NCI-H2196 (cell line): ENCODE data around the gene BCAS4.
A peak's percentile ranks its signal among the peaks of the same experiment; 100 is the strongest.

ENCODE experiments used
- DNase-seq: peaks from one replicate; lab custom pipeline; 2025; ENCODE audit not compliant: unreplicated experiment; lab: John Stamatoyannopoulos, UW

The BCAS4 gene

DNA sequence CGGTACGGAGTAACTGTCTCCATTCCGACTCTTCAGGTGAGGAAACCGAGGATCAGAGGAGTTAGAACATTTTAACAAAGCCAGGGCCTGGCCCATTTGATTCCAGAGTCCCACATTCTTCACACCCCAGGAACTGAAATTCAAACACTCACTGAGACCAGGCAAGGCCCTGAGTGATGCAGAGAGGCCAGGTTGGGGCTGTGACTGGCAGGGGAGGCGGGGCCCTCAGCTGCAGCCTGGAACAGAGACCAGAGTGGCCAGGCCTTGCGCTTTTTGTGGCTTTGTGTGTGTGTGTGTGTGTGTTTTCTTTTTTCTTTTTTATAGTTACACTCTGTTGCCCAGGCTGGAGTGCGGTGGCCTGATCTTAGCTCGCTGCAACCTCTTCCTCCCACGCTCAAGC lies 57.2 kb downstream of the BCAS4 start:
- no peak for DNase-seq

- DNase-seq: no peak
These were observed 59.8 kb downstream of the BCAS4 start for GRCh38 chr20:50854506-50855249.

GRCh38 chr20:50855498-50856474 lies 60.9 kb downstream of the BCAS4 start:
- peak; percentile 32 for DNase-seq

- DNase-seq: no peak
These were observed 61.7 kb downstream of the BCAS4 start for GRCh38 chr20:50856475-50857041.

- DNase-seq: no peak
These were observed 62.5 kb downstream of the BCAS4 start for GRCh38 chr20:50857348-50857747.

DNA sequence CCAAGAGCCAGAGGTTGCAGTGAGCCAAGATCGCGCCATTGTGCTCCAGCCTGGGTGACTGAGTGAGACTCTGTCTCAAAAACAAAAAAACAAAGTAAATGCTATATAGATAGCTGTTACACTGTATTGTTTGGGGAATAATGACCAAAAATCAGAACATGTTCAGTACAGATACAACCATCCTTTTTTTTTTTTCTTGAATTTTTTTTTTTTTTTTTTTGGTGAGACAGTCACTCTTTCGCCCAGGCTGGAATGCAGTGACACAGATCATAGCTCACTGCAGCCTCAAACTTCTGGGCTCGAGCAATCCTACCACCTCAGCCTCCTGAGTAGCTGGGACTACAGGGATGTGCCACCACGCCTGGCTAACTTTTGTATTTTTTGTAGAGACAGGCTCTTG lies 63.7 kb downstream of the BCAS4 start:
- DNase-seq: no peak

- no peak for DNase-seq
These were observed 64.3 kb downstream of the BCAS4 start for GRCh38 chr20:50859161-50859560.

- DNase-seq: no peak
These were observed 66.2 kb downstream of the BCAS4 start for GRCh38 chr20:50861012-50861411.

GRCh38 chr20:50862546-50862945 lies 67.7 kb downstream of the BCAS4 start:
- DNase-seq: no peak

GRCh38 chr20:50865114-50865513 lies 70.3 kb downstream of the BCAS4 start:
- no peak for DNase-seq

DNA sequence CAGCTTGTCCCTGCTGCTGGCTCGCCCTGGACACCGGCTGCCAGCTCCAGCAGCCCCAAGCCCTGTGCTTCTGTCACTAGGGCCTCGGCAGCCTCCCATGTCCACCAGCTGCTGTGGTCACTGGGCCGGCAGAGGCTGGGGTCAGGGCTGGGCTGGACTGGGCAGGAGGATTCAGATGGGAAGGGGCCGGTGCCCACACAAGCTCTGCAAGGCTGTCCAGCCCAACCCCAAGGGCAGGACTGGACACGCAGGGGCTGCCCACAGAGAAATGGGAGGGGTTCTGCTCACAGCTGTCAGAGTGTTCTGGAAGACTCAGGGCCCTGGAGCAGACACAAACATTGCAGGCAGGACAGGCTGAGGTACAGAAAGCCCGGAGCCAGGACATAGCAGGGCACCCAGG lies 70.7 kb downstream of the BCAS4 start:
- DNase-seq: no peak

DNA sequence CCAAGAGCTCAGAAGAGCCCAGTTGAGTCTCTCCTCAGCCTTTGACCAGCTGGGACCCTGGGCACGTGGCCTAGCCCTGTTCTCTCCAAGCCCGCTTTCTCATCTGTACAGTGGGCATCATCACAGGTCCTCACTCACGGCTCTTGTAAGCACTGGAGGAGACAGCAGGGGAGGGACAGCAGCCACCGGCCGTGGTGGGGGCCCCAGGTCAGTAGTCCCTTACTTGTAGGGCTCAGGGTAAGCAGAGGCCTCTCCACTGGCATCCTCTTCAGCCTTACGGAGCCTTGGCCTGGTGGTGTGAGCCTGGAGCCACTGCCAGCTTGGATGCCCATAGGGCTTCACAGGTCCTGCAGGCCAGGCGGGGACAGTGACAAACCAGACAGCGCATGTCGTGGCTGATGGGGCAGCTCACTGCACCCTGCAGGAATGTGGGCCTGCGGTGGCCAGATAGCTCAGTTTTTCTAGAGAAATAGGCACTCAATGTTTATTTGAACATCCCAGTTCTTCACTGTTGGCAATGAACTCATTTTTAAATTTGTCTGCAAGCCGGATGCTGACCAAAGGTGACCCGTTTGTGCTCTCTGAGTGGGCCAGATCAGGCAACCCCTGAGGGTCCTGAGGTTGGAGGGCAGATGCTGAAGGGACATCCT lies 71.3 kb downstream of the BCAS4 start:
- DNase-seq: no peak

DNA sequence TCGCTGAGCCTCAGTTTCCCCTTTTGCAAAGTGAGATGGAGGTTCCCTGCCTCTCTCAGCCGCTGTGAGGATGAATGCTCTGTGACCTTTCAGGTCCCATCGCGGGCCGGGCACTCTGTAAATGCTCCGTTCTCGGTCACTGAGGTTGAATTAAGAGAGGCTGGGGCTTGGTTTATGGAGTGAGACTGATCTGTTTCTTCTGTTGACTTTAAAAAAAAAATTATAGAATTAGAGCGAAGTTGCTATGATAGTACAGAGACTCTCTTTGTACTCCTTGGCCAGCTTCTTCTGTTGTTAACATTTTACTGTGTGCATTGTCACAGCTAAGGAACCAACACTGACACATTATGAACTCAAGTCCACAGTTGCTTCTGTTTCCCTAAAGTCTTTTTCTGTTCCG lies 72.0 kb downstream of the BCAS4 start:
- no peak for DNase-seq

DNA sequence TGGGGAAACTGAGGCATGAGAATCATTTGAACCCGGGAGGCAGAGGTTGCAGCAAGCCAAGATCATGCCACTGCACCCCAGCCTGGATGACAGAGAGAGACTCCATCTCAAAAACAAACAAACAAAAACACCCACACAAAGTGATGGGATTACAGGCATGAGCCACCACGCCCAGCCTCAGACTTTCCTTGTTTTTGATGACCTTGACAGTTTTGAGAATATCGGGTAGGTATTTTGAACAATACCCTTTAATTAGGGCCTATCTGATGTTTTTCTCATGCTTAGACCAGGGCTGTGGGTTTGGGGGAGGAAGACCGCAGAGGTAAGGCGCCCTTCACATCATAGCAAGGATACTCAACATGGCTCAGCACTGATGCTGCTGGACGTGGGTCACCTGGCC lies 72.9 kb downstream of the BCAS4 start:
- no peak for DNase-seq

DNA sequence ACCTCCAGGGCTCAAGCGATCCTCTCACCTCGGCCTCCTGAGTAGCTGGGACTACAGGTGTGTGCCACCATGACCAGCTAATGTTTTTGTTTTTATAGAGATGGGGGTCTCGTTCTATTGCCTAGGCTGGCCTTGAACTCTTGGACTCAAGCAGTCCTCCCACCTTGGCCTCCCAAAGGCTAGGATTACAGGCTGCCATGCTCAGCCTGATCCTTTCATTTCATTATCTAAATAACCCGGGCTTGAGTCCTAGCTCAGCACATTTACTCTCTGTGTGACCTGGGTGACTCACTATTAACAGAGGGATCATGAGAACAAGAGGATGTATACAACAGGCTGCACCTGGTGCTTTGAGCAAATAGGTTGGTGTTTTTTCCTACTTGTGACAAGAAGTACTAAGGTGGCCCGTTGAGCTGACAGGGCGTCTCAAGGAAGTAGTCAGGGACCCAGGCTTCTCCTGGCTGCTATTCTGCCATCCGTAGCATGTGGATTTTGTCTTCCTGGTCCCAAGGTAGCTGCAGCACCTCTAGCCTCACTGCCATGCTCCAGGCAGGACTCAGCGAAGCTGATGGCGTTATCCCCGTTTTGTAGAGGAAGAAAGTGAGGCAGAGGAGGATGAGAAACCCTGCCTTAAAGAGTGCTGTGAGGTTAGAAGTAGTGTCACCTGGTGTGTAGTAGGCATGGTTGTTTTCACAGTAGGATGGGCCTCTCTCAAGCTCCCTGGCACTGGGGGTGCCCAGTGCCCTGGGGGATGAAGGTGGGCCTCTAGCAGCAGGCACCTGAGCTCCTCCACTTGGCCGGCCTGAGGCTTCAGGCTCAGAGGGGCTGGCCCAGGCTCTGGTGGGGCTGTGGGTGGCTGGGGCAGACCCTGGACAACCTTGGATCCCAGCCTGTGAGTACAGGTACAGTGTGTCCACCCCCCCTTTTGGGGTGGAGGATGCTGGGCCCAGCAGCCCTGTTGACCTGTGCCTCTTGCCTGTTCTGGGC lies 73.9 kb downstream of the BCAS4 start:
- peak; percentile 46 for DNase-seq

DNA sequence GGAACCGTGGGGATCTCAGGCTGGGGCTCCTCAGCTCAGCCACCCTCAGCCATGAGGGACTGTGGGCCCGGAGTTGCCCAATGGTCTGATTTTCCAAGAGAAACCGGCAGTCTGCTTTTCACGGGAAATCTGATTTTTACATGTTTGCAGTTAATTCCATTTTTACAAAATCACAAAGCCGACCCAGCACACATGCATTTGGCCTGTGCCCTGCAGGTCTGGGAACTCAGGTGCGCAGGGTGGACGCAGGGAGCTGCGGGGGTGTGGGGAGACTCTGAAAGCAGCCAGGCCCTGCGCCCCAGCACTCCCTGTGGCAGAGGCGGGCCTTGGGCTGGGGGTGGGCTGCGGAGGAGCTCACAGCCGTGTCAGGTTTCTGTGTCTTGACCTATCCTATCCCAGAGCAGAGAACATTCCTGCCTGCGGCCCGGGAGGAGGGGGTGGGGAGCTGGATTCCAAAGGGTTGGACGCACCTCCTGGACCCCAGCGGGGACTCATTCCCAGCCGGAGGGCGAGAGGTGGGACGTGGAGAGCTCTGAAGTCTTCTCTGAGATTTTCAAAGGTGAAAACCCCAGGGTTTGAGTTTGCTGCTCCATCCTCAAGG lies 75.8 kb downstream of the BCAS4 start:
- DNase-seq: no peak

- DNase-seq: no peak
These were observed 77.9 kb downstream of the BCAS4 start for GRCh38 chr20:50872560-50873425.

- DNase-seq: no peak
These were observed 78.7 kb downstream of the BCAS4 start for GRCh38 chr20:50873585-50873984.
